A673 (cell line): ENCODE data around the gene PAX5. TPM values are rescaled to one million over a fixed set of nuclear protein-coding genes. Genes with fewer than 3 reads are reported as not detected.

Source experiments
- BruUV-seq: library from RNA; stranded (reverse); fragments of 400-500 nt; replicated peaks from 2 replicates; lab custom pipeline; 2021; lab: Mats Ljungman, UMichigan
- CTCF ChIA-PET: fragments of 300-600 bp; sonication (Branson Sonifier 250); formaldehyde crosslinking; loops from one replicate; lab custom pipeline; 2022; ENCODE audit warnings: antibody characterized with exemption; lab: Charles Lee
- POLR2A ChIA-PET: fragments of 300-600 bp; sonication (Branson Sonifier 250); formaldehyde crosslinking; loops from one replicate; lab custom pipeline; 2022; ENCODE audit warnings: antibody characterized with exemption; ENCODE audit not compliant: low non-redundant PET; lab: Charles Lee
- DNase-seq: peaks from one replicate; pipeline ENCODE4 v3.0.0-alpha.2; 2015; ENCODE audit warnings: low spot score
- H3K27ac ChIP-seq: fragments of 200-600 bp; sonication (generic); 2 replicates; pipeline ENCODE4 v1.5.1; 2016; ENCODE audit warnings: mixed run types, low read depth, mild to moderate bottlenecking, mixed read lengths, antibody characterized with exemption, low read length; ENCODE audit not compliant: poor library complexity, severe bottlenecking
- H3K27me3 ChIP-seq: fragments of 200-600 bp; sonication (generic); replicated peaks from 2 replicates; pipeline ENCODE4 v1.6.1; 2017; ENCODE audit warnings: mixed run types, low read depth, mild to moderate bottlenecking, mixed read lengths, antibody characterized with exemption, low read length; ENCODE audit not compliant: insufficient read depth, poor library complexity
- H3K36me3 ChIP-seq: fragments of 200-600 bp; sonication (generic); 2 replicates; pipeline ENCODE4 v1.6.1; 2016; ENCODE audit warnings: mixed run types, mild to moderate bottlenecking, mixed read lengths, antibody characterized with exemption, low read length; ENCODE audit not compliant: insufficient read depth, poor library complexity, severe bottlenecking
- H3K4me1 ChIP-seq: fragments of 200-600 bp; sonication (generic); 2 replicates; pipeline ENCODE4 v1.6.1; 2017; ENCODE audit warnings: mixed run types, mild to moderate bottlenecking, mixed read lengths, antibody characterized with exemption, low read length; ENCODE audit not compliant: insufficient read depth, poor library complexity, severe bottlenecking
- H3K4me3 ChIP-seq: fragments of 200-600 bp; sonication (generic); 2 replicates; pipeline ENCODE4 v1.5.1; 2016; ENCODE audit warnings: low read depth, mixed run types, mild to moderate bottlenecking, mixed read lengths, low read length; ENCODE audit not compliant: poor library complexity, severe bottlenecking
- H3K9me3 ChIP-seq: fragments of 200-600 bp; sonication (generic); 2 replicates; pipeline ENCODE4 v1.6.1; 2016; ENCODE audit warnings: mixed run types, low read depth, mild to moderate bottlenecking, mixed read lengths, antibody characterized with exemption, low read length; ENCODE audit not compliant: poor library complexity, severe bottlenecking
- CTCF ChIP-seq: fragments of 300-800, 200-600 bp; sonication (generic); conservative IDR thresholded peaks from 2 replicates; pipeline ENCODE4 v1.5.1; 2017; ENCODE audit warnings: low read depth, mild to moderate bottlenecking, antibody characterized with exemption, low read length, moderate library complexity, mixed read lengths
- EZH2 ChIP-seq: fragments of 200-600 bp; sonication (generic); IDR thresholded peaks from 2 replicates; pipeline ENCODE4 v1.6.1; 2017; ENCODE audit warnings: borderline replicate concordance, low read depth, mild to moderate bottlenecking, mixed read lengths, antibody characterized with exemption, low read length; ENCODE audit not compliant: poor library complexity, severe bottlenecking
- intact Hi-C: fragments of 100-400 bp; cut with micrococcal nuclease; formaldehyde crosslinking; loops from one replicate; pipeline ENCODE4 v1.10.0; 2022; ENCODE audit not compliant: unreplicated experiment
- total RNA-seq: library from RNA; stranded (reverse); gene quantifications from 2 replicates; pipeline ENCODE4 v1.2.3, GENCODE V29; 2021

PAX5 gene
- total RNA-seq, 1 experiment from 2014 or later, result 5.5 TPM

GRCh38 chr9:36897478-36897877 is 136.6 kb downstream of the PAX5 start:
- Histone ChIP-seq H3K36me3 (no peaks in the 10 kb centered on the region), H3K9me3 (no peaks in the 10 kb centered on the region), H3K27me3 (no peaks in the 10 kb centered on the region), H3K4me1 (peaks cover 13% of the 10 kb centered on the region), H3K4me3 (no peak overlapping the region), H3K27ac (no peak overlapping the region)
- ChIA-PET POLR2A (no interaction called here), CTCF (no interaction called here)
- intact Hi-C loops, result no loop called here
- TF ChIP-seq EZH2 (no peak), CTCF (no peak)
- no TSS peak for BruUV-seq
- no peak for DNase-seq

- DNase-seq, result no peak
- Histone ChIP-seq H3K27ac (no peak overlapping the region), H3K36me3 (no peaks in the 10 kb centered on the region), H3K4me3 (no peak overlapping the region), H3K9me3 (no peaks in the 10 kb centered on the region), H3K27me3 (no peaks in the 10 kb centered on the region), H3K4me1 (peaks cover 13% of the 10 kb centered on the region)
- no peak for TF ChIP-seq EZH2
- no peak for TF ChIP-seq CTCF
- CTCF ChIA-PET, result no interaction called here
- POLR2A ChIA-PET, result no interaction called here
- BruUV-seq, result no TSS peak
- intact Hi-C loops, result no loop called here
Observed at GRCh38 chr9:36897019-36897418, 137.0 kb downstream of the PAX5 start.

GRCh38 chr9:36896296-36896695 is 137.8 kb downstream of the PAX5 start:
- Histone ChIP-seq H3K4me3 (no peak overlapping the region), H3K9me3 (no peaks in the 10 kb centered on the region), H3K4me1 (peaks cover 13% of the 10 kb centered on the region), H3K27ac (no peak overlapping the region), H3K27me3 (no peaks in the 10 kb centered on the region), H3K36me3 (no peaks in the 10 kb centered on the region)
- no peak for DNase-seq
- CTCF ChIA-PET, result no interaction called here
- BruUV-seq, result no TSS peak
- TF ChIP-seq EZH2 (no peak), CTCF (no peak)
- intact Hi-C loops, result no loop called here
- POLR2A ChIA-PET, result no interaction called here
